ENCODE measurements around the gene PPIL4.

Gene PPIL4

DNA sequence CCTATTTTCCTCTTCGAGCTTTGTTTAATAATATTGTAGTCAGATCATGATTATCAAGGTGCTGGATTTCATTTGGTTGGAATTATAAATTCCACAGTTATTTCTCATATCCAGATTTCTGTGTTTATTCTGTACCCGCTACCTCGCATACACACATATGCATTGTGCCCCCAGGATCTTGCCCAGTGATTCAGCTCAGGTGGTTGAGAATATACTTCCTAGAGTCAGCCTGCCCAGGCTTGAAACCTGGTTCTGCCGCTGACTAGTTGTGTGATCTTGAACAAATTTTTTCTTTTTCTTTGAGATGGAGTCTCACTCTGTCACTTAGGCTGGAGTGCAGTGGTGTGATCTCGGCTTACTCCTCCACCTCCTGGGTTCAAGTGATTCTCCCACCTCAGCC lies 35.0 kb upstream of the PPIL4 start:
- no peak overlapping the region for H3K4me3 ChIP-seq (replicated peaks; ENCODE audit: low read depth, low read length)
- DNase-seq (ENCODE audit: extremely low read depth, insufficient read length), result no peak

DNA sequence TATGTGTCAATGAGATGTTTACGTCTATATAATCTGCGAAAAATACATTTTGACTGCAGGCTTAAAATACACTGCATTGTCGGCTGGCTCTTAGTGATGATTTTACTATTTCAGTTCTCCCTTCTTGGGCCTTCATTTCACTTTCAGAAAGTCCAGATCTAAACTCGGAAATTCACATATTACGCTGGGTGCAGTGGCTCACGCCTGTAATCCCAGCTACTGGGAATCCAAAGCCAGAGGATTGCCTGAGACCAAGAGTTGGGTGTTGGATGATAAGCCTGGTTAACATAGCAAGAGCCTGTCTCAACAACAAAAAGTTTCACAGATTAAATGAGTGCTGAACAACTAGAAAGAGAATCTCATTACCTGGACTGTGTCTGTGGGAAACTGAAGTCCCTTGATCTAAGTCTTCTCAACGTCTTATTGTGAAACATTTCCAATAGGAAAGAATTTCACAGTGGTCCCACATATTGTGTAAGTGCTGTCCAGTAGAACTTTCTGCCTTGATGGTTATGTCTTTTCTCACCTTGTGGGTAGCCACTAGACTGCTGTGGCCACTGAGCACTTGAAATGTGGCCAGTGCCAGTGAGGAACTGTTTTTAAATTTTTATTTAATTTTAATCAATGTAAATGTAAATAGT lies 22.2 kb upstream of the PPIL4 start:
- no peaks in the 10 kb centered on the region; the same call in 1 of the 2 replicates for H3K36me3 ChIP-seq (ENCODE audit: control insufficient read depth, insufficient read depth, low read length)
- TF ChIP-seq CTCF (IDR thresholded peaks at IDR 0.05; ENCODE audit: insufficient read depth, low read length, poor library complexity, severe bottlenecking), result no peak
- no peak for DNase-seq (ENCODE audit: extremely low read depth, insufficient read length)
- H3K4me3 ChIP-seq (replicated peaks; ENCODE audit: low read depth, low read length), result peak overlapping the region; percentile 98
- no peaks in the 10 kb centered on the region for H3K27me3 ChIP-seq (replicated peaks; ENCODE audit: control insufficient read depth, insufficient read depth, low read length)

More for the DNA sequence above, 35.0 kb upstream of the PPIL4 start:
- no peaks in the 10 kb centered on the region for H3K27me3 ChIP-seq (replicated peaks; ENCODE audit: control insufficient read depth, insufficient read depth, low read length)
- no peak for TF ChIP-seq CTCF (IDR thresholded peaks at IDR 0.05; ENCODE audit: insufficient read depth, low read length, poor library complexity, severe bottlenecking)
- peaks cover 3% of the 10 kb centered on the region for H3K36me3 ChIP-seq (ENCODE audit: control insufficient read depth, insufficient read depth, low read length)

DNA sequence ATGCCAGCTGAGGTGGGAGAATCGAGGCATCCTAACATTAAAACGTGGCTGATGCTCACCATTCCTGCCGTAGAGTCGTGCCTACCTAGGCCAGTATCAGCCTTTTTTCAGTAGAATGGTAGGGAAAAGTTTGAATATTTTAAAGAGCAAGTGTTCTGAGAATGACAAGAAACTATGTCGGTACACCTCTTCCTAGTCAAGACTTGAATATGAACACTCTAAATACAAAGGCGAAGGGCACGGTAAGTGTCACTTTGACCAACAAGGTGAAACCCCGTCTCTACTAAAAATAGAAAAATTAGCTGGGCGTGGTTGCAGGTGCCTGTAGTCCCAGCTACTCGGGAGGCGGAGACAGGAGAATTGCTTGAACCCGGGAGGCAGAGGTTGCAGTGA lies 21.3 kb upstream of the PPIL4 start:
- no peak for DNase-seq (ENCODE audit: extremely low read depth, insufficient read length)
- no peak for TF ChIP-seq CTCF (IDR thresholded peaks at IDR 0.05; ENCODE audit: insufficient read depth, low read length, poor library complexity, severe bottlenecking)
- H3K36me3 ChIP-seq (ENCODE audit: control insufficient read depth, insufficient read depth, low read length), result no peaks in the 10 kb centered on the region
- H3K27me3 ChIP-seq (replicated peaks; ENCODE audit: control insufficient read depth, insufficient read depth, low read length), result no peaks in the 10 kb centered on the region
- peak overlapping the region; percentile 98 for H3K4me3 ChIP-seq (replicated peaks; ENCODE audit: low read depth, low read length)

DNA sequence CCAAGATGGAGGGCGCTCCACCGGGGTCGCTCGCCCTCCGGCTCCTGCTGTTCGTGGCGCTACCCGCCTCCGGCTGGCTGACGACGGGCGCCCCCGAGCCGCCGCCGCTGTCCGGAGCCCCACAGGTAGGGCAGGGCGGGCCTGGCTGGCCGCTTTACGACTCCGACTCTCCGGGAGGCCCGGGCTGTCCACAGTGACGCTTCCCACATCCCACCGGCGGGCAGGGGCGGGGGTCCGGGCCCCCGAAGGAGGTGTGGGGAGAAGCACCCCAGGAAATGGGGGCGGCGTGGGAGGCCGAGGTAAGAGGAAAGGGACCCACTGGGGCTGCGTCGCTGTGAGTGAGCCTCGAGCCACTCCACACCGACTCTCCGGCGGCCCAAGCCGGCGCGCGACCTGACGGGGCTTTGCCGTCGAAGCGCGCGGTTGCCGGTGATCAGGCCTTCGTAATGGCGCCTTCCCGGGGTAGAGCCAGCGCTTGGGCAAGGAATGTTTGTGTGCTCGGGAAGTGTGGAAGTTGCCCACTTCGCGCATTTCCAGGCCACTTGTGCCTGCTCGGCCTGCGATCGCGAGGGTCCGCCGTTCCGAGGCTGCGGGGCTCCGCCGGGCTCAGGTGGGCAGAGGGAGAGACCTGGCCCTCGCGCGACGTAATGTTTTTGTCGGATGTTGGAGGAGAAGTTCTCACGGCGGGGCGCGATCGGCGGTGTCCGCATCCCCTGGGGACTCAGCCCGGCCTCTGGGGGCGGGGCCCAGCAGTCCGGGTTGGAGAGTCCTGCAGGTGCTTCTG lies 20.8 kb upstream of the PPIL4 start:
- Histone ChIP-seq H3K4me3 (replicated peaks; ENCODE audit: low read depth, low read length) (peak overlapping the region; percentile 98), H3K36me3 (ENCODE audit: control insufficient read depth, insufficient read depth, low read length) (no peaks in the 10 kb centered on the region), H3K27me3 (replicated peaks; ENCODE audit: control insufficient read depth, insufficient read depth, low read length) (no peaks in the 10 kb centered on the region)
- no peak for TF ChIP-seq CTCF (IDR thresholded peaks at IDR 0.05; ENCODE audit: insufficient read depth, low read length, poor library complexity, severe bottlenecking)
- peak; percentile 72 for DNase-seq (ENCODE audit: extremely low read depth, insufficient read length)

GRCh38 chr6:149565527-149566409 lies 19.9 kb upstream of the PPIL4 start, which contains the start of gene GINM1:
Gene GINM1, plus strand, starts transcription at chr6:149566375. Its CDS starts 40 bp downstream, at chr6:149566415.
- Histone ChIP-seq H3K27me3 (replicated peaks; ENCODE audit: control insufficient read depth, insufficient read depth, low read length) (no peaks in the 10 kb centered on the region), H3K36me3 (ENCODE audit: control insufficient read depth, insufficient read depth, low read length) (no peaks in the 10 kb centered on the region), H3K4me3 (replicated peaks; ENCODE audit: low read depth, low read length) (peak within 1 kb of the TSS; percentile 98)
- peak; percentile 87 for TF ChIP-seq CTCF (IDR thresholded peaks at IDR 0.05; ENCODE audit: insufficient read depth, low read length, poor library complexity, severe bottlenecking)
- DNase-seq (ENCODE audit: extremely low read depth, insufficient read length), result peak; percentile 99

All from GM06990 (cell line).